Activated T-cell treated with anti-CD3 and anti-CD28 coated beads for 24 hours (primary cell): ENCODE data around the gene GALE.

ENCODE experiments used
- DNase-seq: peaks from one replicate; pipeline ENCODE4 v3.0.0-alpha.2; 2020; ENCODE audit warnings: low read depth

The GALE gene

DNA sequence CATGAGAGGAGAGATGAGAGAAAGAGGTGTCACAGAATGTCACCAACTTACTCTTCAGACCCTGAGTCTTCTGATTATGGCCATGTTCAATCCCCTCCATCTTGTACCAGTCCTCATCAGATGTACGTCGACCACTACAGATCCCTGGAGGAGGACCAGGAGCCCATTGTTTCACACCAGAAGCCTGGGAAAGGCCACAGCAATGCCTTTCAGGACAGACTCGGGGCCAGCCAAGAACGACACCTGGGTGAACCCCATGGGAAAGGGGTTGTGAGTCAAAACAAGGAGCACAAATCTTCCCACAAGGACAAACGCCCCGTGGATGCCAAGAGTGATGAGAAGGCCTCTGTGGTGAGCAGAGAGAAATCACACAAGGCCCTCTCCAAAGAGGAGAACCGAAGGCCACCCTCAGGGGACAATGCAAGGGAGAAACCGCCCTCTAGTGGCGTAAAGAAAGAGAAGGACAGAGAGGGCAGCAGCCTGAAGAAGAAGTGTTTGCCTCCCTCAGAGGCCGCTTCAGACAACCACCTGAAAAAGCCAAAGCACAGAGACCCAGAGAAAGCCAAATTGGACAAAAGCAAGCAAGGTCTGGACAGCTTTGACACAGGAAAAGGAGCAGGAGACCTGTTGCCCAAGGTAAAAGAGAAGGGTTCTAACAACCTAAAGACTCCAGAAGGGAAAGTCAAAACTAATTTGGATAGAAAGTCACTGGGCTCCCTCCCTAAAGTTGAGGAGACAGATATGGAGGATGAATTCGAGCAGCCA lies 49.3 kb downstream of the GALE start:
- DNase-seq: peak; percentile 16

- DNase-seq: no peak
These were observed 52.5 kb downstream of the GALE start for GRCh38 chr1:23748016-23748415.
